Esophagus (tissue), 2 donors: ENCODE results near the gene CCDC146. TPM values are rescaled to one million over a fixed set of nuclear protein-coding genes. Genes with fewer than 3 reads are reported as not detected.

Experiments used
- H3K27ac ChIP-seq, 2 donors: one replicate each; pipeline ENCODE4 v1.5.1; 2013; ENCODE audit warnings: low read depth in 2 of 2, mild to moderate bottlenecking in 2 of 2, inconsistent platforms in 1 of 2, low read length in 1 of 2, moderate library complexity in 1 of 2
- H3K27me3 ChIP-seq, 2 donors: one replicate each; pipeline ENCODE4 v1.6.1; 2013; ENCODE audit warnings: low read length in 2 of 2, control low read depth in 1 of 2, mild to moderate bottlenecking in 1 of 2; ENCODE audit not compliant: insufficient read depth in 2 of 2, control insufficient read depth in 1 of 2
- H3K36me3 ChIP-seq, 2 donors: one replicate each; pipeline ENCODE4 v1.6.1; 2013; ENCODE audit warnings: low read length in 1 of 2; ENCODE audit not compliant: control insufficient read depth in 2 of 2, insufficient read depth in 2 of 2
- H3K4me1 ChIP-seq, 2 donors: one replicate each; pipeline ENCODE4 v1.6.1; 2013; ENCODE audit warnings: low read length in 1 of 2; ENCODE audit not compliant: control insufficient read depth in 2 of 2, insufficient read depth in 2 of 2
- H3K4me3 ChIP-seq, 2 donors: one replicate each; pipeline ENCODE4 v1.5.1; 2013; ENCODE audit warnings: low read length in 2 of 2, mild to moderate bottlenecking in 2 of 2, low read depth in 1 of 2, moderate library complexity in 1 of 2
- H3K9me3 ChIP-seq, 2 donors: one replicate each; pipeline ENCODE4 v1.6.1; 2013; ENCODE audit warnings: mild to moderate bottlenecking in 2 of 2, low read depth in 1 of 2, low read length in 1 of 2, moderate library complexity in 1 of 2; ENCODE audit not compliant: control insufficient read depth in 2 of 2, insufficient read depth in 1 of 2
- WGBS, 2 donors: extraction: QIAGEN DNeasy Blood & Tissue Kit; methylation state at CpG; one replicate each; pipeline ENCODE4 v1.1.7; 2013; 5-methylcytosine and 5-hydroxymethylcytosine counted together
- polyA plus RNA-seq, 2 donors: library from polyadenylated mRNA; stranded (reverse); fragments of 200-250 nt; gene quantifications; one replicate each; pipeline ENCODE4 v1.2.3, GENCODE V29; 2013
- donor health status: healthy with polysubstance abuse.
- donor health status: Bipolar disorder and iron deficiency.

The CCDC146 gene
- polyA plus RNA-seq, 2 donors: 4.5 to 11.9 TPM

GRCh38 chr7:77254429-77254828 lies 132.0 kb downstream of the CCDC146 start:
- H3K27ac ChIP-seq: no peak overlapping the region
- H3K9me3 ChIP-seq: no peaks in the 10 kb centered on the region
- H3K4me3 ChIP-seq: no peak overlapping the region
- H3K4me1 ChIP-seq: no peaks in the 10 kb centered on the region
- no peaks in the 10 kb centered on the region for H3K27me3 ChIP-seq
- no peaks in the 10 kb centered on the region for H3K36me3 ChIP-seq

- H3K27me3 ChIP-seq: no peaks in the 10 kb centered on the region
- no peak overlapping the region for H3K4me3 ChIP-seq
- 83 to 85% methylated on average over 2 of the region's 2 CpGs for WGBS, 2 donors
- no peaks in the 10 kb centered on the region for H3K9me3 ChIP-seq
- no peak overlapping the region for H3K27ac ChIP-seq
- no peaks in the 10 kb centered on the region for H3K36me3 ChIP-seq
- H3K4me1 ChIP-seq: no peaks in the 10 kb centered on the region
Measured at GRCh38 chr7:77254915-77255314, 132.5 kb downstream of the CCDC146 start.

- WGBS, 2 donors: 91 to 95% methylated on average over 1 of the region's 1 CpG
- Histone ChIP-seq H3K27ac (no peak overlapping the region), H3K27me3 (no peaks in the 10 kb centered on the region), H3K36me3 (no peaks in the 10 kb centered on the region), H3K4me1 (no peaks in the 10 kb centered on the region), H3K9me3 (no peaks in the 10 kb centered on the region), H3K4me3 (no peak overlapping the region)
Measured at GRCh38 chr7:77258014-77258413, 135.6 kb downstream of the CCDC146 start.

GRCh38 chr7:77258593-77258992 lies 136.2 kb downstream of the CCDC146 start:
- no peaks in the 10 kb centered on the region for H3K4me1 ChIP-seq
- no peaks in the 10 kb centered on the region for H3K36me3 ChIP-seq
- H3K9me3 ChIP-seq: no peaks in the 10 kb centered on the region
- H3K4me3 ChIP-seq: no peak overlapping the region
- H3K27me3 ChIP-seq: no peaks in the 10 kb centered on the region
- no peak overlapping the region for H3K27ac ChIP-seq
- 93% methylated on average over 6 of the region's 6 CpGs for WGBS, 2 donors

GRCh38 chr7:77262316-77262715 lies 139.9 kb downstream of the CCDC146 start:
- no peaks in the 10 kb centered on the region for H3K27me3 ChIP-seq
- H3K27ac ChIP-seq: no peak overlapping the region
- no peaks in the 10 kb centered on the region for H3K36me3 ChIP-seq
- no peaks in the 10 kb centered on the region for H3K9me3 ChIP-seq
- no peak overlapping the region for H3K4me3 ChIP-seq
- H3K4me1 ChIP-seq: no peaks in the 10 kb centered on the region
- 94 to 96% methylated on average over 4 of the region's 4 CpGs for WGBS, 2 donors

GRCh38 chr7:77265666-77266065 lies 143.3 kb downstream of the CCDC146 start:
- no peak overlapping the region for H3K4me3 ChIP-seq
- no peaks in the 10 kb centered on the region for H3K9me3 ChIP-seq
- H3K4me1 ChIP-seq: no peaks in the 10 kb centered on the region
- no peak overlapping the region for H3K27ac ChIP-seq
- 81 to 85% methylated on average over 4 of the region's 4 CpGs for WGBS, 2 donors
- no peaks in the 10 kb centered on the region for H3K36me3 ChIP-seq
- no peaks in the 10 kb centered on the region for H3K27me3 ChIP-seq

GRCh38 chr7:77266291-77266794 lies 143.9 kb downstream of the CCDC146 start:
- no peaks in the 10 kb centered on the region for H3K27me3 ChIP-seq
- no peaks in the 10 kb centered on the region for H3K4me1 ChIP-seq
- H3K4me3 ChIP-seq: no peak overlapping the region
- H3K27ac ChIP-seq: no peak overlapping the region
- 84 to 86% methylated on average over 2 of the region's 2 CpGs for WGBS, 2 donors
- no peaks in the 10 kb centered on the region for H3K9me3 ChIP-seq
- H3K36me3 ChIP-seq: no peaks in the 10 kb centered on the region

GRCh38 chr7:77269360-77270093 lies 147.1 kb downstream of the CCDC146 start:
- no peak overlapping the region for H3K4me3 ChIP-seq
- no peak overlapping the region for H3K27ac ChIP-seq
- H3K9me3 ChIP-seq: no peaks in the 10 kb centered on the region
- WGBS, 2 donors: 79 to 82% methylated on average over 4 of the region's 4 CpGs
- H3K27me3 ChIP-seq: no peaks in the 10 kb centered on the region
- no peaks in the 10 kb centered on the region for H3K36me3 ChIP-seq
- H3K4me1 ChIP-seq: no peaks in the 10 kb centered on the region

GRCh38 chr7:77270094-77270480 lies 147.7 kb downstream of the CCDC146 start:
- no peak overlapping the region for H3K4me3 ChIP-seq
- H3K27me3 ChIP-seq: no peaks in the 10 kb centered on the region
- H3K4me1 ChIP-seq: no peaks in the 10 kb centered on the region
- no peaks in the 10 kb centered on the region for H3K9me3 ChIP-seq
- no peak overlapping the region for H3K27ac ChIP-seq
- WGBS, 2 donors: 81 to 84% methylated on average over 1 of the region's 1 CpG
- no peaks in the 10 kb centered on the region for H3K36me3 ChIP-seq

- no peaks in the 10 kb centered on the region for H3K4me1 ChIP-seq
- H3K27me3 ChIP-seq: no peaks in the 10 kb centered on the region
- no peak overlapping the region for H3K4me3 ChIP-seq
- no peak overlapping the region for H3K27ac ChIP-seq
- 96 to 97% methylated on average over 5 of the region's 5 CpGs for WGBS, 2 donors
- H3K36me3 ChIP-seq: no peaks in the 10 kb centered on the region
- H3K9me3 ChIP-seq: no peaks in the 10 kb centered on the region
Measured at GRCh38 chr7:77271766-77272165, 149.4 kb downstream of the CCDC146 start.
